HuH-7.5 (cell line): ENCODE data around the gene ALAD.

Source experiments
- DNase-seq: peaks from one replicate; pipeline ENCODE4 v3.0.0; 2011; ENCODE audit warnings: low spot score

Gene ALAD

DNA sequence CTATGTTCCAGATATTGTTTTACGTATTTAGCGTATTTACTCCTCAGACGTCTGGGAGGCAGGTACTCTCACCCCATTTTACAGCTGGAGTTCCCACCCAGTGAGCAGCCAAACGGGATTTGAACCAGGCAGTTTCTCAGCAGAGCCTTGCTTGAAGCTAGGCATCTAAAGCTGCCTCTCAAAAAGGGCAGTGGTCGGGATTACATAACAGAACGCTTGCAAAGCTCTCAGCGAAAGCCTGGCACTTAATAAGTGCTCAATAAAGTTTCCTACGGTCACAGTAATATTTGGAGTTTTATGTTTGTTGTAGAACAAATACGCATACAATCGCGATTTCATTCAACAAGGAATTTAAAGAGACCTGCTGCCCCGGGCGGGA is 52.0 kb downstream of the ALAD start:
- DNase-seq: no peak

DNA sequence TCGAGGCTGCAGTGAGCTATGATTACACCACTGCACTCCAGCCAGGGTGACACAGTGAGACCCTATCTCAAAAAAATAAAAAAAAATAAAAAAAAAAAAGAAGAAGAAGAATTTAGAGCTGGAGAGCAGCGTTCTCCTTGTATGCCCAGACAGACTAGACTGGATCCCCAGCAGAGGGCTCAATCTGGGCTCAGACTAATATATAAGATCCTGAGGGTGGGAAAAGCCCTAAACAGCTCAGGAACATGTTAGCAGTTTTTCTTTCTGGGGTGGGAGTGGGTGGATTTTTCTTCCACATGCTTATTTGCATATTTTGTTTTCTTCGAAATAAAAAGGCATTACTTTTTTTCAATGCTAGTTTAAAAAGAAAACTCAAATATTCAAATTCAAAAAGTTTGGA is 52.6 kb downstream of the ALAD start:
- DNase-seq: no peak

DNA sequence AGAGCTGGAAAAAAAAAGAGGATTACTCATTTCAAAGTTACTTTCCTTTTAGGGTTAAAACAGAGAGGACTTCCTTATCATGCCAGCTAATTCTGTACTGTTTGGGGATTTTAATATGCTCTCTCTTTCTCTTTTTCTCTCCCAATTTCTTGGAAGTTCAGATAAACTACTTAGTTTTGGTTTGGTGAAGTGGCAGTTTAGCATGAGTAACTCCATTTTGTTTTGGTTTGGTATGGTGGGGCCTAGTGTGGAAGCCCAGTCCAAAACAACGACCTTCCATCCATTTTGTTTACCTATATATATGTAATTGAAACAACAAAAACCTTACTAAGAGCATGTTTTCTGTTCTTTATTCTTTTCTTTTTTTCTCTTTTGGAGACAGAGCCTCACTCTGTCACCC is 55.4 kb downstream of the ALAD start:
- no peak for DNase-seq

GRCh38 chr9:113345190-113345589 is 55.9 kb downstream of the ALAD start:
- DNase-seq: no peak

DNA sequence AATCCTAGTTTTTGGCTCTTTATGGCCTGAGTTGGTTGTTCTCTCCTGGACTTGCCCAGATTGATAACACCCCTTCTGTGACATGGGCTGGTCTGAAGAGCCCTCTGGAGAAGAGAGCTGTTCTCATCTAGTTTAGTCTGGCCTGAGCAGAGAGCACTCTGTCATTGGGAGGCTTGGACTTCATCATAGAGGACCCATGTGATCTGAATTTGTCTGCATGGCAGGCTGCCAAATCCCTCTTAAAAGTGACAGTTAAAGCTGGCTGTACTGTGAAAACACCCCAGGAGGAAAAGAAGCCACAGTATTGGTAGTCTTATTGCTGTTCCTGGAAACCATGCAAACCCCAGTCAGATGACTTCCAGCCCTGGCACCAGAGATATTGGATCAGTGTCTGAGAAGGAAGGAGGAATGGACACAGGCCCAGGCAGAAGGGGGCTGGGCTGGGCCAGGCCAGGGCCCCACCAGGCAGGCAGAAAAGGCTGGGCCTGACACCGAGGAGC is 57.3 kb downstream of the ALAD start:
- DNase-seq: no peak

GRCh38 chr9:113341712-113342410 is 59.2 kb downstream of the ALAD start:
- no peak for DNase-seq

DNA sequence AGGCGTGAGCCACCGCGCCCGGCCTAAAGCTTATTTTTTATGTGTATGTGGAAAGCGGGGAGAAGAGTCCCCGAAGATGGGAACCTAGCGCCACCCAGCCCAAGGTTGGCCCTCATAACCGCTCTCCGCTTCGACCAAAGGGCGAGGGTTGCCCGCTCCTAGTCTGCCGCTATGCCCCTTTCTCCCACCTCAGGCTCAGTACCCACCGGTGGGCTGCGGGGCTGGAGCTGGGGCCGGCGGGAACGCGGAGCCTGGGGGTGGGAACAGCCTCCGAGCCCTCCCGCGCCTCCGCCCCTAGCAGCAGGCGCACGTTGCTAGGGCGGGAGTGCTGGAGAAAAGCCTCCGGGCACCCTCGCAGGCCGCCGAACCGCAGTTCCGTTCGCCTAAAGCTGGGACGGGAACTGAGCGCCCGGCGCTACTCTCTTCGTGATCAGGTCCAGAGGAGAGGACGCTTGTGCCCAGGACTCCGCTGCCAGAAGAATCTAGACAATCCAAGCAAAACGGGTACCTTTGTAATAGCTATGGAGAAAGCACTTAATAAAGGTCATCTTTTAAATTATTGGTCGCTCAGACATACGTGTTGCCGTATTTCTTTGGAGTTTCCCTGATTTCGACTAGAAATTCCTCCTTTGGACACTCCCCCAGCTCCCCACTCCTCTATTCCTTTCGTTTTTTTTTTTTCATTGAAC is 60.9 kb downstream of the ALAD start, which contains the start of gene WDR31:
WDR31 (minus strand) TSS at position 265 of the 689 bp plus-strand sequence. CDS start 8,253 bp downstream, outside the sequence.
- DNase-seq: peak; percentile 85

GRCh38 chr9:113337714-113338113 is 63.4 kb downstream of the ALAD start:
- DNase-seq: no peak
